ENCODE measurements around the gene EXOC4. TPM values are rescaled to one million over a fixed set of nuclear protein-coding genes. Genes with fewer than 3 reads are reported as not detected.

Gene EXOC4
- total and polyA plus RNA-seq, 2 of the 13 experiments (the other 11 are each of a cell fraction or from before 2014, with no cell fraction given) = 22.5 to 39.0 TPM

DNA sequence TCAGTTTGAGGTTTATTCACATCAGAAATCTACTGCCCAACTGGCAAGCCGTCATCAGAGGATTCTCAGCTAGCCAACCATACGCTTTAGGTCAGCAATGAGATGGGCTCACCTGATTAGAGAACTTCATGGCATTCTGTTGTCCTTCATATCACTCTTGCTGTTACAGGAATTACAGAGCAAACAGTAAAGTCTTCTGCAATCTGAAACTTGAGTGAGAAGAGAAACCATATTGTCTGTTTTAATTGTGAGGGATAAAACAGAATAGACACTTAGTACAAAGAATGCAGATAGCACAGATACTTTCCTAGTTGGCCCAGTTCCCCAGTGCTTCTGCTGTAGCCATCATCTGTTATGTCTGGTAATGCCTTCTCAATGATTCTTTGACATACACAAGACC is 366.6 kb downstream of the EXOC4 start:
- in situ Hi-C loops (cut with HindIII; ENCODE audit: extremely low pct_ligation_motif_present, low pct_unique_long_range_greater_than_20kb) = no loop called here
- Histone ChIP-seq H4K20me1 (ENCODE audit: insufficient read depth, low read length) (no peaks in the 10 kb centered on the region), H3K4me2 (ENCODE audit: low read depth, low read length) (no peak overlapping the region), H3K9me3 (ENCODE audit: low read length) (no peaks in the 10 kb centered on the region), H2AFZ (ENCODE audit: low read length) (no peak overlapping the region), H3K4me3 (replicated peaks in 1 of 3; ENCODE audit: insufficient read depth in 1 of 3, low read depth in 2 of 3, low read length in 3 of 3) (no peak overlapping the region), H3K36me3 (replicated peaks in 1 of 2; ENCODE audit: control insufficient read depth in 1 of 2, insufficient read depth in 2 of 2, low read length in 2 of 2) (no peaks in the 10 kb centered on the region), H3K9ac (ENCODE audit: insufficient read depth, low read depth, low read length) (no peak overlapping the region), H3K27ac (ENCODE audit: extremely low read length, insufficient read depth, low read length) (no peak overlapping the region), H3K79me2 (ENCODE audit: insufficient read depth, low read length) (no peaks in the 10 kb centered on the region), H3K4me1 (ENCODE audit: insufficient read depth, low read length) (no peaks in the 10 kb centered on the region), H3K27me3 (ENCODE audit: control insufficient read depth in 1 of 2, insufficient read depth in 2 of 2, low read length in 2 of 2) (no peaks in the 10 kb centered on the region)
- intact Hi-C loops (cut with micrococcal nuclease; ENCODE audit: unreplicated experiment) = no loop called here
- BruUV-seq (replicated peaks) = no TSS peak
- ATAC-seq (no peak), DNase-seq (ENCODE audit: low spot score) (no peak), FAIRE-seq (no peak)
- no peak for TF ChIP-seq SIX1 (CRISPR knock-in tag; IDR thresholded peaks at IDR 0.05; ENCODE audit: borderline replicate concordance)
- TF ChIP-seq ZFP82 (CRISPR knock-in tag; IDR thresholded peaks at IDR 0.05; ENCODE audit: borderline replicate concordance) = no peak
- TF ChIP-seq CHD4 (IDR thresholded peaks at IDR 0.05; ENCODE audit: borderline replicate concordance, low read length) = no peak
- WGBS (ENCODE audit: low lambda C conversion rate) = 100% methylated on average over 2 of the region's 2 CpGs
- POLR2A ChIA-PET = no interaction called here
- CTCF ChIA-PET (ENCODE audit: low intra/inter-chr PET ratio, low total read pairs) = no interaction called here

DNA sequence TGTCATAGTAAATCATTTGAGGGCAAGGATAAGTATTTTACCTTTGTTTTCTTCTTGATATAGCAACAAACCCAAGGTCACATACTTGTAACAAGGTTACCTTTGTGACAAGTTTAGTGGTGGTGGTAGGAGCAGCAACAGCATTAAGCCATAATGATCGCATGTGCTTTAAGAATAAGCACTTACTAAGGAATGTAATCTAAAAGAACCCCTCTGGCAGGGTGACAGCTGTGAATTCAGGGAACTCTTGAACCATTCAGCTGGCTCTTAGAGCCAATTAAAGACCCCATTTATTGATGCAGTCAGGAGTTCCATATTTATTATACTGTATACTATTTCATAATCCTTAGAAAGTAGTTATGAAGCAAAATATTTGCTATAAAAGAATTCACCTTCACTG is 370.8 kb downstream of the EXOC4 start:
- Histone ChIP-seq H3K79me2 (ENCODE audit: insufficient read depth, low read length) (no peaks in the 10 kb centered on the region), H3K4me3 (replicated peaks in 1 of 3; ENCODE audit: insufficient read depth in 1 of 3, low read depth in 2 of 3, low read length in 3 of 3) (no peak overlapping the region), H3K4me2 (ENCODE audit: low read depth, low read length) (no peak overlapping the region), H3K27ac (ENCODE audit: extremely low read length, insufficient read depth, low read length) (no peak overlapping the region), H2AFZ (ENCODE audit: low read length) (no peak overlapping the region), H3K4me1 (ENCODE audit: insufficient read depth, low read length) (no peaks in the 10 kb centered on the region), H3K9ac (ENCODE audit: insufficient read depth, low read depth, low read length) (no peak overlapping the region), H4K20me1 (ENCODE audit: insufficient read depth, low read length) (no peaks in the 10 kb centered on the region), H3K36me3 (replicated peaks in 1 of 2; ENCODE audit: control insufficient read depth in 1 of 2, insufficient read depth in 2 of 2, low read length in 2 of 2) (no peaks in the 10 kb centered on the region), H3K27me3 (ENCODE audit: control insufficient read depth in 1 of 2, insufficient read depth in 2 of 2, low read length in 2 of 2) (no peaks in the 10 kb centered on the region), H3K9me3 (ENCODE audit: low read length) (no peaks in the 10 kb centered on the region)
- CTCF ChIA-PET (ENCODE audit: low intra/inter-chr PET ratio, low total read pairs) = no interaction called here
- POLR2A ChIA-PET = no interaction called here
- ATAC-seq (no peak), DNase-seq (ENCODE audit: low spot score) (no peak), FAIRE-seq (no peak)
- in situ Hi-C loops (cut with HindIII; ENCODE audit: extremely low pct_ligation_motif_present, low pct_unique_long_range_greater_than_20kb) (no loop called here), intact Hi-C loops (cut with micrococcal nuclease; ENCODE audit: unreplicated experiment) (no loop called here)
- WGBS (ENCODE audit: low lambda C conversion rate) = 95% methylated on average over 1 of the region's 1 CpG
- no TSS peak for BruUV-seq (replicated peaks)
- TF ChIP-seq SUZ12 (IDR thresholded peaks at IDR 0.05; ENCODE audit: low read depth, low read length) = no peak
- no peak for TF ChIP-seq ATF7-NPFF (CRISPR knock-in tag; IDR thresholded peaks at IDR 0.05; ENCODE audit: low read depth)
- TF ChIP-seq ZNF281 (CRISPR knock-in tag; IDR thresholded peaks at IDR 0.05; ENCODE audit: borderline replicate concordance) = no peak
- TF ChIP-seq, protein P1, sequence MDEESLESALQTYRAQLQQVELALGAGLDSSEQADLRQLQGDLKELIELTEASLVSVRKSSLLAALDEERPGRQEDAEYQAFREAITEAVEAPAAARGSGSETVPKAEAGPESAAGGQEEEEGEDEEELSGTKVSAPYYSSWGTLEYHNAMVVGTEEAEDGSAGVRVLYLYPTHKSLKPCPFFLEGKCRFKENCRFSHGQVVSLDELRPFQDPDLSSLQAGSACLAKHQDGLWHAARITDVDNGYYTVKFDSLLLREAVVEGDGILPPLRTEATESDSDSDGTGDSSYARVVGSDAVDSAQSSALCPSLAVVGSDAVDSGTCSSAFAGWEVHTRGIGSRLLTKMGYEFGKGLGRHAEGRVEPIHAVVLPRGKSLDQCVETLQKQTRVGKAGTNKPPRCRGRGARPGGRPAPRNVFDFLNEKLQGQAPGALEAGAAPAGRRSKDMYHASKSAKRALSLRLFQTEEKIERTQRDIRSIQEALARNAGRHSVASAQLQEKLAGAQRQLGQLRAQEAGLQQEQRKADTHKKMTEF (CRISPR knock-in tag; IDR thresholded peaks at IDR 0.05) = no peak
- TF ChIP-seq MXD4 (CRISPR knock-in tag; IDR thresholded peaks at IDR 0.05) = no peak
- no peak for TF ChIP-seq JARID2 (CRISPR knock-in tag; IDR thresholded peaks at IDR 0.05; ENCODE audit: insufficient replicate concordance)
- no peak for TF ChIP-seq TBX2 (CRISPR knock-in tag; IDR thresholded peaks at IDR 0.05; ENCODE audit: borderline replicate concordance)
- no peak for TF ChIP-seq ZNF790 (CRISPR knock-in tag; IDR thresholded peaks at IDR 0.05; ENCODE audit: borderline replicate concordance)
- TF ChIP-seq, protein P2, sequence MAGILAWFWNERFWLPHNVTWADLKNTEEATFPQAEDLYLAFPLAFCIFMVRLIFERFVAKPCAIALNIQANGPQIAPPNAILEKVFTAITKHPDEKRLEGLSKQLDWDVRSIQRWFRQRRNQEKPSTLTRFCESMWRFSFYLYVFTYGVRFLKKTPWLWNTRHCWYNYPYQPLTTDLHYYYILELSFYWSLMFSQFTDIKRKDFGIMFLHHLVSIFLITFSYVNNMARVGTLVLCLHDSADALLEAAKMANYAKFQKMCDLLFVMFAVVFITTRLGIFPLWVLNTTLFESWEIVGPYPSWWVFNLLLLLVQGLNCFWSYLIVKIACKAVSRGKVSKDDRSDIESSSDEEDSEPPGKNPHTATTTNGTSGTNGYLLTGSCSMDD (CRISPR knock-in tag; IDR thresholded peaks at IDR 0.05) = no peak
- no peak for TF ChIP-seq MEF2D (CRISPR knock-in tag; IDR thresholded peaks at IDR 0.05)
- TF ChIP-seq ZNF83 (CRISPR knock-in tag; IDR thresholded peaks at IDR 0.05; ENCODE audit: borderline replicate concordance) = no peak
- no peak for TF ChIP-seq ZNF205 (CRISPR knock-in tag; IDR thresholded peaks at IDR 0.05)

Measured in HepG2 (cell line).